Stomach (tissue), 4 donors: ENCODE measurements around the gene ALG3.

Source experiments
- EP300 ChIP-seq: sonication (generic); formaldehyde crosslinking; IDR thresholded peaks from one replicate; pipeline ENCODE4 v1.6.1; 2017; ENCODE audit warnings: antibody characterized with exemption
- POLR2A ChIP-seq, 4 donors: fragments of 450-650 bp; IDR thresholded peaks; one replicate each; pipeline ENCODE4 v1.6.1; 2016; ENCODE audit warnings: antibody characterized with exemption in 4 of 4, control low read depth in 2 of 4, mild to moderate bottlenecking in 1 of 4, moderate library complexity in 1 of 4
- POLR2AphosphoS5 ChIP-seq, 3 donors: sonication (generic); formaldehyde crosslinking; IDR thresholded peaks; one replicate each; pipeline ENCODE4 v1.6.1; 2016; ENCODE audit warnings: antibody characterized with exemption in 3 of 3
- TF ChIP-seq, protein P1 (sequence below), 7 experiments: fragments of 450-650 bp in 4 of 7; fragments of 200-600 bp in 3 of 7; sonication (generic) in 3 of 7; IDR thresholded peaks; one replicate each; pipeline ENCODE4 v1.5.1; 2016 to 2019; ENCODE audit warnings: antibody characterized with exemption in 7 of 7, control low read depth in 2 of 7, mild to moderate bottlenecking in 1 of 7

- TF ChIP-seq POLR2AphosphoS5 (IDR thresholded peaks at IDR 0.05): no peak
- TF ChIP-seq, protein P1, sequence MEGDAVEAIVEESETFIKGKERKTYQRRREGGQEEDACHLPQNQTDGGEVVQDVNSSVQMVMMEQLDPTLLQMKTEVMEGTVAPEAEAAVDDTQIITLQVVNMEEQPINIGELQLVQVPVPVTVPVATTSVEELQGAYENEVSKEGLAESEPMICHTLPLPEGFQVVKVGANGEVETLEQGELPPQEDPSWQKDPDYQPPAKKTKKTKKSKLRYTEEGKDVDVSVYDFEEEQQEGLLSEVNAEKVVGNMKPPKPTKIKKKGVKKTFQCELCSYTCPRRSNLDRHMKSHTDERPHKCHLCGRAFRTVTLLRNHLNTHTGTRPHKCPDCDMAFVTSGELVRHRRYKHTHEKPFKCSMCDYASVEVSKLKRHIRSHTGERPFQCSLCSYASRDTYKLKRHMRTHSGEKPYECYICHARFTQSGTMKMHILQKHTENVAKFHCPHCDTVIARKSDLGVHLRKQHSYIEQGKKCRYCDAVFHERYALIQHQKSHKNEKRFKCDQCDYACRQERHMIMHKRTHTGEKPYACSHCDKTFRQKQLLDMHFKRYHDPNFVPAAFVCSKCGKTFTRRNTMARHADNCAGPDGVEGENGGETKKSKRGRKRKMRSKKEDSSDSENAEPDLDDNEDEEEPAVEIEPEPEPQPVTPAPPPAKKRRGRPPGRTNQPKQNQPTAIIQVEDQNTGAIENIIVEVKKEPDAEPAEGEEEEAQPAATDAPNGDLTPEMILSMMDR (IDR thresholded peaks at IDR 0.05): no peak
- TF ChIP-seq POLR2A (IDR thresholded peaks at IDR 0.05): no peak
- TF ChIP-seq EP300: no peak
Observed at GRCh38 chr3:184259396-184259877, 10.7 kb upstream of the ALG3 start.
